Measurements from ENCODE around the gene CZIB. TPM values are rescaled to one million over a fixed set of nuclear protein-coding genes. Genes with fewer than 3 reads are reported as not detected.

Gene CZIB
- total RNA-seq, 1 experiment from 2014 or later: 43.1 TPM

DNA sequence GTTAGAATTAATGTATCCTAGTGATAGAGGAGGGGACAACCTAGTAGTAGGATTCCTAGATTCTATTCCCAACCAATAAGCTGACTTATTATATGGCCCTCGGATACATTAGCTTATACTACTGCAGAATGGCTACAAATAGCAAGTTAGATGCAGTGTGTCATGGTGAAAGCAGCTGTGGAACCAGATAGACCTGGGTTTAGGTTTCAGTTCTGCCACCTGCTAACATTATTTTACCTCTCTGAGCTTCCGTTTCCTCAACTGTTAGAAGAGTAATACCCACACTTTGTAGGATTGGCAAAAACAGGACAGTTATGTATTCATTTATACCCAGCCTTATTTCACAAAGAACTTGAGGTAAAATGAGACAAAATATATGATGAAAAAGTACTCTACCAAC, 39.5 kb upstream of the CZIB start:
- no peaks in the 10 kb centered on the region for H3K9me3 ChIP-seq (ENCODE audit: control insufficient read depth in 1 of 2, insufficient read depth in 1 of 2, low read depth in 1 of 2, low read length in 2 of 2)
- no peak overlapping the region for H3K4me2 ChIP-seq (ENCODE audit: low read length)
- no peaks in the 10 kb centered on the region for H4K20me1 ChIP-seq (ENCODE audit: insufficient read depth)
- no peak for DNase-seq (ENCODE audit: low read depth, low spot score)
- no peak for TF ChIP-seq FOSL1 (IDR thresholded peaks at IDR 0.05; ENCODE audit: low read depth)
- TF ChIP-seq SRF (IDR thresholded peaks at IDR 0.05; ENCODE audit: low read depth): no peak
- no peak for TF ChIP-seq CEBPB (IDR thresholded peaks at IDR 0.05; ENCODE audit: low read depth)
- TF ChIP-seq, protein P1, sequence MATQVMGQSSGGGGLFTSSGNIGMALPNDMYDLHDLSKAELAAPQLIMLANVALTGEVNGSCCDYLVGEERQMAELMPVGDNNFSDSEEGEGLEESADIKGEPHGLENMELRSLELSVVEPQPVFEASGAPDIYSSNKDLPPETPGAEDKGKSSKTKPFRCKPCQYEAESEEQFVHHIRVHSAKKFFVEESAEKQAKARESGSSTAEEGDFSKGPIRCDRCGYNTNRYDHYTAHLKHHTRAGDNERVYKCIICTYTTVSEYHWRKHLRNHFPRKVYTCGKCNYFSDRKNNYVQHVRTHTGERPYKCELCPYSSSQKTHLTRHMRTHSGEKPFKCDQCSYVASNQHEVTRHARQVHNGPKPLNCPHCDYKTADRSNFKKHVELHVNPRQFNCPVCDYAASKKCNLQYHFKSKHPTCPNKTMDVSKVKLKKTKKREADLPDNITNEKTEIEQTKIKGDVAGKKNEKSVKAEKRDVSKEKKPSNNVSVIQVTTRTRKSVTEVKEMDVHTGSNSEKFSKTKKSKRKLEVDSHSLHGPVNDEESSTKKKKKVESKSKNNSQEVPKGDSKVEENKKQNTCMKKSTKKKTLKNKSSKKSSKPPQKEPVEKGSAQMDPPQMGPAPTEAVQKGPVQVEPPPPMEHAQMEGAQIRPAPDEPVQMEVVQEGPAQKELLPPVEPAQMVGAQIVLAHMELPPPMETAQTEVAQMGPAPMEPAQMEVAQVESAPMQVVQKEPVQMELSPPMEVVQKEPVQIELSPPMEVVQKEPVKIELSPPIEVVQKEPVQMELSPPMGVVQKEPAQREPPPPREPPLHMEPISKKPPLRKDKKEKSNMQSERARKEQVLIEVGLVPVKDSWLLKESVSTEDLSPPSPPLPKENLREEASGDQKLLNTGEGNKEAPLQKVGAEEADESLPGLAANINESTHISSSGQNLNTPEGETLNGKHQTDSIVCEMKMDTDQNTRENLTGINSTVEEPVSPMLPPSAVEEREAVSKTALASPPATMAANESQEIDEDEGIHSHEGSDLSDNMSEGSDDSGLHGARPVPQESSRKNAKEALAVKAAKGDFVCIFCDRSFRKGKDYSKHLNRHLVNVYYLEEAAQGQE (IDR thresholded peaks at IDR 0.05; ENCODE audit: low read depth): no peak
- CTCF ChIA-PET: no interaction called here
- no peak overlapping the region for H2AFZ ChIP-seq (ENCODE audit: low read depth, low read length, poor library complexity, severe bottlenecking)
- no peak overlapping the region for H3K27ac ChIP-seq (ENCODE audit: low read depth, low read length)
- ATAC-seq: no peak
- no peak overlapping the region for H3K4me3 ChIP-seq (replicated peaks in 1 of 2; ENCODE audit: low read depth in 1 of 2, low read length in 2 of 2)
- POLR2A ChIA-PET: no interaction called here
- no peaks in the 10 kb centered on the region for H3K27me3 ChIP-seq (ENCODE audit: insufficient read depth, low read length)
- RAD21 ChIA-PET (ENCODE audit: low non-redundant PET in 1 of 2, low total read pairs in 2 of 2, uncharacterized antibody in 2 of 2, unreplicated experiment in 2 of 2): no interaction called here
- H3K9ac ChIP-seq (ENCODE audit: low read length): no peak overlapping the region
- H3K36me3 ChIP-seq (ENCODE audit: control insufficient read depth in 1 of 2, insufficient read depth in 2 of 2, low read length in 2 of 2): peaks cover 41 to 79% of the 10 kb centered on the region in 2 experiments; a peak in 3 of 4 replicates
- BruUV-seq (replicated peaks): no TSS peak
- no peaks in the 10 kb centered on the region for H3K79me2 ChIP-seq (ENCODE audit: insufficient read depth, low read length)
- no peaks in the 10 kb centered on the region for H3K4me1 ChIP-seq (ENCODE audit: control insufficient read depth in 1 of 2, insufficient read depth in 2 of 2, low read length in 2 of 2)
- intact Hi-C loops (cut with micrococcal nuclease): no loop called here
- no peaks in the 10 kb centered on the region for H3K9me2 ChIP-seq (ENCODE audit: insufficient read depth)

DNA sequence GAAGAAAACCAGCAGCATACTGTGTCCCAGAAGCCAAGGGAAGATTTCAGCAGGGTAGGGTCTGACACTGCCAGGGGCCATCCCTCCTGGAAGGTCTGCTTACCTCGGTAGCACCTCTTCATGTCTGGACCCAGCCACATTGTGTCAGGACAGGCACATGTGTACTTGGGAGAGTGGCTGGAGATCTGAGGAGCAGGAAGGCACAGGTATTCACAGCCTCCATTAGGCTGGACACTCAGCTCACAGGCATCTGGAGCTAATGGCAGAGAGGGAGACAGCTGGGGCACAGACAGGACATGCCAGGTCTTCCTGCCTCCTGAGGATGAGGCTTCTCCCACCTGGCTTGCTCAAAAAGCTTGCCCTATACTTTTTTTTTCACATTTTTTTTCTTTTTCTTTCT, 37.8 kb upstream of the CZIB start:
- H3K79me2 ChIP-seq (ENCODE audit: insufficient read depth, low read length): no peaks in the 10 kb centered on the region
- no peak for DNase-seq (ENCODE audit: low read depth, low spot score)
- ChIA-PET RAD21 (ENCODE audit: low non-redundant PET in 1 of 2, low total read pairs in 2 of 2, uncharacterized antibody in 2 of 2, unreplicated experiment in 2 of 2) (no interaction called here), POLR2A (no interaction called here), CTCF (no interaction called here)
- peaks cover 37 to 77% of the 10 kb centered on the region in 2 experiments; a peak in 3 of 4 replicates for H3K36me3 ChIP-seq (ENCODE audit: control insufficient read depth in 1 of 2, insufficient read depth in 2 of 2, low read length in 2 of 2)
- no peak overlapping the region for H3K4me3 ChIP-seq (replicated peaks in 1 of 2; ENCODE audit: low read depth in 1 of 2, low read length in 2 of 2)
- H3K4me2 ChIP-seq (ENCODE audit: low read length): no peak overlapping the region
- BruUV-seq (replicated peaks): no TSS peak
- H3K9me3 ChIP-seq (ENCODE audit: control insufficient read depth in 1 of 2, insufficient read depth in 1 of 2, low read depth in 1 of 2, low read length in 2 of 2): no peaks in the 10 kb centered on the region
- H3K9me2 ChIP-seq (ENCODE audit: insufficient read depth): no peaks in the 10 kb centered on the region
- H3K4me1 ChIP-seq (ENCODE audit: control insufficient read depth in 1 of 2, insufficient read depth in 2 of 2, low read length in 2 of 2): no peaks in the 10 kb centered on the region
- intact Hi-C loops (cut with micrococcal nuclease): no loop called here
- H4K20me1 ChIP-seq (ENCODE audit: insufficient read depth): no peaks in the 10 kb centered on the region
- ATAC-seq: no peak
- no peak overlapping the region for H3K27ac ChIP-seq (ENCODE audit: low read depth, low read length)
- H2AFZ ChIP-seq (ENCODE audit: low read depth, low read length, poor library complexity, severe bottlenecking): no peak overlapping the region
- H3K27me3 ChIP-seq (ENCODE audit: insufficient read depth, low read length): no peaks in the 10 kb centered on the region
- no peak overlapping the region for H3K9ac ChIP-seq (ENCODE audit: low read length)
- TF ChIP-seq ZNF274 (IDR thresholded peaks at IDR 0.05; ENCODE audit: low read depth, low read length) (no peak), EZH2 (IDR thresholded peaks at IDR 0.05) (no peak), TCF7L2 (IDR thresholded peaks at IDR 0.05; ENCODE audit: borderline replicate concordance, extremely low read depth, insufficient read depth, insufficient read length) (no peak), ELF1 (IDR thresholded peaks at IDR 0.05; ENCODE audit: borderline replicate concordance, low read depth) (no peak), ZFX (IDR thresholded peaks at IDR 0.05) (no peak), RAD21 (IDR thresholded peaks at IDR 0.05; ENCODE audit: low read depth) (no peak)
- TF ChIP-seq, protein P2, sequence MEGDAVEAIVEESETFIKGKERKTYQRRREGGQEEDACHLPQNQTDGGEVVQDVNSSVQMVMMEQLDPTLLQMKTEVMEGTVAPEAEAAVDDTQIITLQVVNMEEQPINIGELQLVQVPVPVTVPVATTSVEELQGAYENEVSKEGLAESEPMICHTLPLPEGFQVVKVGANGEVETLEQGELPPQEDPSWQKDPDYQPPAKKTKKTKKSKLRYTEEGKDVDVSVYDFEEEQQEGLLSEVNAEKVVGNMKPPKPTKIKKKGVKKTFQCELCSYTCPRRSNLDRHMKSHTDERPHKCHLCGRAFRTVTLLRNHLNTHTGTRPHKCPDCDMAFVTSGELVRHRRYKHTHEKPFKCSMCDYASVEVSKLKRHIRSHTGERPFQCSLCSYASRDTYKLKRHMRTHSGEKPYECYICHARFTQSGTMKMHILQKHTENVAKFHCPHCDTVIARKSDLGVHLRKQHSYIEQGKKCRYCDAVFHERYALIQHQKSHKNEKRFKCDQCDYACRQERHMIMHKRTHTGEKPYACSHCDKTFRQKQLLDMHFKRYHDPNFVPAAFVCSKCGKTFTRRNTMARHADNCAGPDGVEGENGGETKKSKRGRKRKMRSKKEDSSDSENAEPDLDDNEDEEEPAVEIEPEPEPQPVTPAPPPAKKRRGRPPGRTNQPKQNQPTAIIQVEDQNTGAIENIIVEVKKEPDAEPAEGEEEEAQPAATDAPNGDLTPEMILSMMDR (IDR thresholded peaks at IDR 0.05 in 2 of 3, conservative IDR thresholded peaks at IDR 0.05 in 1 of 3; ENCODE audit: borderline replicate concordance in 1 of 3, insufficient read depth in 1 of 3, low read depth in 2 of 3, low read length in 2 of 3): no peak
- TF ChIP-seq, protein P3, sequence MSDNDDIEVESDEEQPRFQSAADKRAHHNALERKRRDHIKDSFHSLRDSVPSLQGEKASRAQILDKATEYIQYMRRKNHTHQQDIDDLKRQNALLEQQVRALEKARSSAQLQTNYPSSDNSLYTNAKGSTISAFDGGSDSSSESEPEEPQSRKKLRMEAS (IDR thresholded peaks at IDR 0.05): no peak
- TF ChIP-seq, protein P4, sequence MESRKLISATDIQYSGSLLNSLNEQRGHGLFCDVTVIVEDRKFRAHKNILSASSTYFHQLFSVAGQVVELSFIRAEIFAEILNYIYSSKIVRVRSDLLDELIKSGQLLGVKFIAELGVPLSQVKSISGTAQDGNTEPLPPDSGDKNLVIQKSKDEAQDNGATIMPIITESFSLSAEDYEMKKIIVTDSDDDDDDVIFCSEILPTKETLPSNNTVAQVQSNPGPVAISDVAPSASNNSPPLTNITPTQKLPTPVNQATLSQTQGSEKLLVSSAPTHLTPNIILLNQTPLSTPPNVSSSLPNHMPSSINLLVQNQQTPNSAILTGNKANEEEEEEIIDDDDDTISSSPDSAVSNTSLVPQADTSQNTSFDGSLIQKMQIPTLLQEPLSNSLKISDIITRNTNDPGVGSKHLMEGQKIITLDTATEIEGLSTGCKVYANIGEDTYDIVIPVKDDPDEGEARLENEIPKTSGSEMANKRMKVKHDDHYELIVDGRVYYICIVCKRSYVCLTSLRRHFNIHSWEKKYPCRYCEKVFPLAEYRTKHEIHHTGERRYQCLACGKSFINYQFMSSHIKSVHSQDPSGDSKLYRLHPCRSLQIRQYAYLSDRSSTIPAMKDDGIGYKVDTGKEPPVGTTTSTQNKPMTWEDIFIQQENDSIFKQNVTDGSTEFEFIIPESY (IDR thresholded peaks at IDR 0.05; ENCODE audit: extremely low read depth, insufficient replicate concordance, low read length): no peak

Measured in HCT116 (cell line).